ENCODE measurements around the gene HGFAC. TPM values are rescaled to one million over a fixed set of nuclear protein-coding genes. Genes with fewer than 3 reads are reported as not detected.

The HGFAC gene
- polyA plus RNA-seq, 1 donor from 2014 or later, result 16.2 TPM

- no peak overlapping the region for H3K4me3 ChIP-seq (ENCODE audit: low read length)
- H2AFZ ChIP-seq (ENCODE audit: low read depth, low read length), result no peak overlapping the region
- no peak overlapping the region for H3K9ac ChIP-seq (ENCODE audit: low read length)
- no peak overlapping the region for H3K4me2 ChIP-seq (ENCODE audit: low read length)
- no peak overlapping the region for H3K27ac ChIP-seq (ENCODE audit: low read length)
- no peaks in the 10 kb centered on the region for H3K36me3 ChIP-seq (ENCODE audit: insufficient read depth, low read length)
- H3K79me2 ChIP-seq (replicated peaks; ENCODE audit: insufficient read depth, low read length), result no peaks in the 10 kb centered on the region
- TF ChIP-seq MXI1 (conservative IDR thresholded peaks at IDR 0.05; ENCODE audit: poor library complexity, severe bottlenecking), result no peak
- no peak for TF ChIP-seq EZH2 (IDR thresholded peaks at IDR 0.05; ENCODE audit: borderline replicate concordance, insufficient read depth, low read length, poor library complexity, severe bottlenecking)
- no peak for TF ChIP-seq SMC3 (conservative IDR thresholded peaks at IDR 0.05; ENCODE audit: poor library complexity)
- no peak for TF ChIP-seq REST (IDR thresholded peaks at IDR 0.05; ENCODE audit: borderline replicate concordance)
- no peak for TF ChIP-seq CTCF (IDR thresholded peaks at IDR 0.05; ENCODE audit: poor library complexity, severe bottlenecking)
- no peak for TF ChIP-seq TAF1 (IDR thresholded peaks at IDR 0.05; ENCODE audit: low read depth)
- no peaks in the 10 kb centered on the region for H3K9me3 ChIP-seq (ENCODE audit: low read length)
- H3K9me2 ChIP-seq (ENCODE audit: insufficient read depth, low read length), result no peaks in the 10 kb centered on the region
- no peaks in the 10 kb centered on the region for H4K20me1 ChIP-seq (ENCODE audit: insufficient read depth)
- H3K27me3 ChIP-seq (ENCODE audit: insufficient read depth, low read depth, low read length), result no peaks in the 10 kb centered on the region
- H3F3A ChIP-seq (ENCODE audit: insufficient read depth, low read length, poor library complexity, severe bottlenecking), result no peaks in the 10 kb centered on the region
These were observed 4.2 kb downstream of the HGFAC start for GRCh38 chr4:3445829-3446545.

GRCh38 chr4:3446631-3447320 lies 5.0 kb downstream of the HGFAC start:
- Histone ChIP-seq H4K20me1 (ENCODE audit: insufficient read depth) (no peaks in the 10 kb centered on the region), H3F3A (ENCODE audit: insufficient read depth, low read length, poor library complexity, severe bottlenecking) (no peaks in the 10 kb centered on the region), H3K9me3 (ENCODE audit: low read length) (no peaks in the 10 kb centered on the region), H2AFZ (ENCODE audit: low read depth, low read length) (no peak overlapping the region), H3K27ac (ENCODE audit: low read length) (no peak overlapping the region), H3K4me3 (ENCODE audit: low read length) (no peak overlapping the region), H3K4me2 (ENCODE audit: low read length) (no peak overlapping the region), H3K27me3 (ENCODE audit: insufficient read depth, low read depth, low read length) (no peaks in the 10 kb centered on the region), H3K79me2 (replicated peaks; ENCODE audit: insufficient read depth, low read length) (no peaks in the 10 kb centered on the region), H3K9me2 (ENCODE audit: insufficient read depth, low read length) (no peaks in the 10 kb centered on the region), H3K36me3 (ENCODE audit: insufficient read depth, low read length) (no peaks in the 10 kb centered on the region), H3K9ac (ENCODE audit: low read length) (no peak overlapping the region)
- no peak for TF ChIP-seq EP300 (conservative IDR thresholded peaks at IDR 0.05; ENCODE audit: poor library complexity, severe bottlenecking)
- no peak for TF ChIP-seq EZH2 (IDR thresholded peaks at IDR 0.05; ENCODE audit: borderline replicate concordance, insufficient read depth, low read length, poor library complexity, severe bottlenecking)
- no peak for TF ChIP-seq TAF1 (IDR thresholded peaks at IDR 0.05; ENCODE audit: low read depth)
- no peak for TF ChIP-seq CTCF (IDR thresholded peaks at IDR 0.05; ENCODE audit: poor library complexity, severe bottlenecking)

All from neural cell (in vitro differentiated cells).